ENCODE measurements around the gene CAP2. TPM values are rescaled to one million over a fixed set of nuclear protein-coding genes. Genes with fewer than 3 reads are reported as not detected.

The CAP2 gene
- total and polyA plus RNA-seq, 2 donors (not counting 1 experiment from before 2014, with no cell fraction given) = 8.6 to 38.1 TPM

- Histone ChIP-seq H2AFZ (ENCODE audit: low read length) (no peak overlapping the region), H3K4me1 (ENCODE audit: control insufficient read depth, extremely low read depth, insufficient read depth, low read length) (no peaks in the 10 kb centered on the region), H3K27ac (ENCODE audit: insufficient read depth, low read length) (no peak overlapping the region), H3K36me3 (ENCODE audit: control insufficient read depth, insufficient read depth, low read length) (no peaks in the 10 kb centered on the region), H4K20me1 (ENCODE audit: control insufficient read depth, extremely low read depth, insufficient read depth, low read length) (no peaks in the 10 kb centered on the region), H3K4me3 (replicated peaks in 1 of 4; ENCODE audit: control extremely low read depth in 1 of 4, insufficient read depth in 1 of 4, low read depth in 3 of 4, low read length in 4 of 4) (no peak overlapping the region), H3K9ac (ENCODE audit: insufficient read depth, low read length) (no peak overlapping the region), H3K4me2 (ENCODE audit: extremely low read depth, insufficient read depth, low read length) (no peak overlapping the region), H3K27me3 (ENCODE audit: control insufficient read depth, insufficient read depth, low read length) (no peaks in the 10 kb centered on the region), H3K79me2 (ENCODE audit: control insufficient read depth, insufficient read depth, low read length) (no peaks in the 10 kb centered on the region), H3K9me3 (ENCODE audit: control insufficient read depth, insufficient read depth, low read depth, low read length) (no peaks in the 10 kb centered on the region)
- no peak for DNase-seq (ENCODE audit: low read depth in 2 of 2)
- no peak for TF ChIP-seq EZH2 (IDR thresholded peaks at IDR 0.05; ENCODE audit: low read length, missing control alignments)
- TF ChIP-seq CTCF (conservative IDR thresholded peaks at IDR 0.05 in 1 of 2, IDR thresholded peaks at IDR 0.05 in 1 of 2; ENCODE audit: low read depth in 1 of 2, low read length in 2 of 2) = no peak
Measured at GRCh38 chr6:17511580-17511979, 118.2 kb downstream of the CAP2 start.

GRCh38 chr6:17519120-17519519 lies 125.7 kb downstream of the CAP2 start:
- peak; percentile 19 to 43 for DNase-seq (ENCODE audit: low read depth in 2 of 2)

GRCh38 chr6:17525637-17526036 lies 132.2 kb downstream of the CAP2 start:
- no peak for TF ChIP-seq EZH2 (IDR thresholded peaks at IDR 0.05; ENCODE audit: low read length, missing control alignments)
- no peak for TF ChIP-seq CTCF (conservative IDR thresholded peaks at IDR 0.05 in 1 of 2, IDR thresholded peaks at IDR 0.05 in 1 of 2; ENCODE audit: low read depth in 1 of 2, low read length in 2 of 2)
- Histone ChIP-seq H3K4me1 (ENCODE audit: control insufficient read depth, extremely low read depth, insufficient read depth, low read length) (no peaks in the 10 kb centered on the region), H3K4me3 (replicated peaks in 1 of 4; ENCODE audit: control extremely low read depth in 1 of 4, insufficient read depth in 1 of 4, low read depth in 3 of 4, low read length in 4 of 4) (no peak overlapping the region), H3K9ac (ENCODE audit: insufficient read depth, low read length) (no peak overlapping the region), H3K27ac (ENCODE audit: insufficient read depth, low read length) (no peak overlapping the region), H3K27me3 (ENCODE audit: control insufficient read depth, insufficient read depth, low read length) (no peaks in the 10 kb centered on the region), H3K79me2 (ENCODE audit: control insufficient read depth, insufficient read depth, low read length) (no peaks in the 10 kb centered on the region), H3K9me3 (ENCODE audit: control insufficient read depth, insufficient read depth, low read depth, low read length) (no peaks in the 10 kb centered on the region), H2AFZ (ENCODE audit: low read length) (no peak overlapping the region), H4K20me1 (ENCODE audit: control insufficient read depth, extremely low read depth, insufficient read depth, low read length) (no peaks in the 10 kb centered on the region), H3K4me2 (ENCODE audit: extremely low read depth, insufficient read depth, low read length) (no peak overlapping the region), H3K36me3 (ENCODE audit: control insufficient read depth, insufficient read depth, low read length) (peaks cover 2% of the 10 kb centered on the region)
- DNase-seq (ENCODE audit: low read depth in 2 of 2) = peak in 1 of 2 donors; percentile 45

More at GRCh38 chr6:17519120-17519519, 125.7 kb downstream of the CAP2 start:
- Histone ChIP-seq H3K4me3 (replicated peaks in 1 of 4; ENCODE audit: control extremely low read depth in 1 of 4, insufficient read depth in 1 of 4, low read depth in 3 of 4, low read length in 4 of 4) (no peak overlapping the region), H3K36me3 (ENCODE audit: control insufficient read depth, insufficient read depth, low read length) (peaks cover 2% of the 10 kb centered on the region), H4K20me1 (ENCODE audit: control insufficient read depth, extremely low read depth, insufficient read depth, low read length) (no peaks in the 10 kb centered on the region), H3K9me3 (ENCODE audit: control insufficient read depth, insufficient read depth, low read depth, low read length) (no peaks in the 10 kb centered on the region), H3K27ac (ENCODE audit: insufficient read depth, low read length) (no peak overlapping the region), H3K4me1 (ENCODE audit: control insufficient read depth, extremely low read depth, insufficient read depth, low read length) (no peaks in the 10 kb centered on the region), H2AFZ (ENCODE audit: low read length) (no peak overlapping the region), H3K4me2 (ENCODE audit: extremely low read depth, insufficient read depth, low read length) (no peak overlapping the region), H3K79me2 (ENCODE audit: control insufficient read depth, insufficient read depth, low read length) (no peaks in the 10 kb centered on the region), H3K9ac (ENCODE audit: insufficient read depth, low read length) (no peak overlapping the region), H3K27me3 (ENCODE audit: control insufficient read depth, insufficient read depth, low read length) (no peaks in the 10 kb centered on the region)
- TF ChIP-seq CTCF (conservative IDR thresholded peaks at IDR 0.05 in 1 of 2, IDR thresholded peaks at IDR 0.05 in 1 of 2; ENCODE audit: low read depth in 1 of 2, low read length in 2 of 2) (no peak), EZH2 (IDR thresholded peaks at IDR 0.05; ENCODE audit: low read length, missing control alignments) (no peak)
